ENCODE results near the gene MAGI2. TPM values are rescaled to one million over a fixed set of nuclear protein-coding genes. Genes with fewer than 3 reads are reported as not detected.

Gene MAGI2
- total RNA-seq, 1 donor, result 18.8 TPM

GRCh38 chr7:78967046-78967445 is 486.4 kb downstream of the MAGI2 start:
- H3K4me2 ChIP-seq (ENCODE audit: insufficient read depth, low read length), result no peak overlapping the region
- H3K27ac ChIP-seq (ENCODE audit: low read depth, low read length), result no peak overlapping the region
- H3K36me3 ChIP-seq (ENCODE audit: insufficient read depth, low read length), result no peaks in the 10 kb centered on the region
- no peaks in the 10 kb centered on the region for H3K27me3 ChIP-seq (ENCODE audit: insufficient read depth, low read length)
- no peaks in the 10 kb centered on the region for H4K20me1 ChIP-seq (ENCODE audit: insufficient read depth, low read length)
- no peak for DNase-seq (ENCODE audit: insufficient read length, low spot score, missing footprints)
- no peak overlapping the region for H3K4me3 ChIP-seq (ENCODE audit: insufficient read depth, low read length)
- no peaks in the 10 kb centered on the region for H3K9me3 ChIP-seq (ENCODE audit: low read depth, low read length)
- TF ChIP-seq CTCF (IDR thresholded peaks at IDR 0.05; ENCODE audit: extremely low read depth, low read depth, low read length), result no peak
- H2AFZ ChIP-seq (ENCODE audit: low read length), result no peak overlapping the region
- peaks cover 14% of the 10 kb centered on the region for H3K4me1 ChIP-seq (ENCODE audit: insufficient read depth, low read length)
- H3K79me2 ChIP-seq (ENCODE audit: insufficient read depth, low read length), result no peaks in the 10 kb centered on the region

- Histone ChIP-seq H3K9me3 (ENCODE audit: low read depth, low read length) (no peaks in the 10 kb centered on the region), H2AFZ (ENCODE audit: low read length) (no peak overlapping the region), H3K4me1 (ENCODE audit: insufficient read depth, low read length) (peaks cover 4% of the 10 kb centered on the region), H3K4me3 (ENCODE audit: insufficient read depth, low read length) (no peak overlapping the region), H3K27ac (ENCODE audit: low read depth, low read length) (no peak overlapping the region), H3K79me2 (ENCODE audit: insufficient read depth, low read length) (no peaks in the 10 kb centered on the region), H4K20me1 (ENCODE audit: insufficient read depth, low read length) (no peaks in the 10 kb centered on the region), H3K27me3 (ENCODE audit: insufficient read depth, low read length) (no peaks in the 10 kb centered on the region), H3K36me3 (ENCODE audit: insufficient read depth, low read length) (no peaks in the 10 kb centered on the region), H3K4me2 (ENCODE audit: insufficient read depth, low read length) (no peak overlapping the region)
- no peak for TF ChIP-seq CTCF (IDR thresholded peaks at IDR 0.05; ENCODE audit: extremely low read depth, low read depth, low read length)
- DNase-seq (ENCODE audit: insufficient read length, low spot score, missing footprints), result no peak
These were observed 494.0 kb downstream of the MAGI2 start for GRCh38 chr7:78959477-78959876.

- no peak for TF ChIP-seq CTCF (IDR thresholded peaks at IDR 0.05; ENCODE audit: extremely low read depth, low read depth, low read length)
- no peak for DNase-seq (ENCODE audit: insufficient read length, low spot score, missing footprints)
- H3K36me3 ChIP-seq (ENCODE audit: insufficient read depth, low read length), result no peaks in the 10 kb centered on the region
These were observed 498.1 kb downstream of the MAGI2 start for GRCh38 chr7:78955329-78955728.

GRCh38 chr7:78953726-78954363 is 499.6 kb downstream of the MAGI2 start:
- no peaks in the 10 kb centered on the region for H3K9me3 ChIP-seq (ENCODE audit: low read depth, low read length)
- no peak overlapping the region for H3K4me2 ChIP-seq (ENCODE audit: insufficient read depth, low read length)
- no peaks in the 10 kb centered on the region for H3K27me3 ChIP-seq (ENCODE audit: insufficient read depth, low read length)
- DNase-seq (ENCODE audit: insufficient read length, low spot score, missing footprints), result no peak
- H2AFZ ChIP-seq (ENCODE audit: low read length), result no peak overlapping the region
- no peak for TF ChIP-seq CTCF (IDR thresholded peaks at IDR 0.05; ENCODE audit: extremely low read depth, low read depth, low read length)
- no peak overlapping the region for H3K27ac ChIP-seq (ENCODE audit: low read depth, low read length)
- H3K4me1 ChIP-seq (ENCODE audit: insufficient read depth, low read length), result peaks cover 5% of the 10 kb centered on the region
- no peaks in the 10 kb centered on the region for H3K36me3 ChIP-seq (ENCODE audit: insufficient read depth, low read length)
- no peak overlapping the region for H3K4me3 ChIP-seq (ENCODE audit: insufficient read depth, low read length)
- H3K79me2 ChIP-seq (ENCODE audit: insufficient read depth, low read length), result no peaks in the 10 kb centered on the region
- H4K20me1 ChIP-seq (ENCODE audit: insufficient read depth, low read length), result no peaks in the 10 kb centered on the region

More at GRCh38 chr7:78955329-78955728, 498.1 kb downstream of the MAGI2 start:
- no peaks in the 10 kb centered on the region for H3K9me3 ChIP-seq (ENCODE audit: low read depth, low read length)
- no peaks in the 10 kb centered on the region for H4K20me1 ChIP-seq (ENCODE audit: insufficient read depth, low read length)
- no peaks in the 10 kb centered on the region for H3K79me2 ChIP-seq (ENCODE audit: insufficient read depth, low read length)
- peaks cover 8% of the 10 kb centered on the region for H3K4me1 ChIP-seq (ENCODE audit: insufficient read depth, low read length)
- no peaks in the 10 kb centered on the region for H3K27me3 ChIP-seq (ENCODE audit: insufficient read depth, low read length)
- H2AFZ ChIP-seq (ENCODE audit: low read length), result no peak overlapping the region
- no peak overlapping the region for H3K4me2 ChIP-seq (ENCODE audit: insufficient read depth, low read length)
- no peak overlapping the region for H3K27ac ChIP-seq (ENCODE audit: low read depth, low read length)
- no peak overlapping the region for H3K4me3 ChIP-seq (ENCODE audit: insufficient read depth, low read length)

Measured in osteoblast (primary cell).